ENCODE results near the gene KIF24. TPM values are rescaled to one million over a fixed set of nuclear protein-coding genes. Genes with fewer than 3 reads are reported as not detected.

KIF24 gene
- 1 to 10 TPM in 1 of 4 donors, under 1 TPM in 3; 0.42 to 1.5 (median 0.62) TPM for total RNA-seq

GRCh38 chr9:34328987-34329832 is at the start of gene KIF24, which contains the start of gene NUDT2:
Gene KIF24 (minus strand): TSS chr9:34329268. CDS start chr9:34311346, 17,922 bp downstream.
Gene NUDT2 (plus strand): TSS chr9:34329569. CDS start chr9:34339040, 9,471 bp downstream.
- intact Hi-C loops (cut with DNase I): loop anchor here (10.0 kb wide), 1 partner anchor 154 kb away; the partner anchor contains the start of gene UBAP1
- no peaks in the 10 kb centered on the region for H3K9me3 ChIP-seq
- TF ChIP-seq CTCF (IDR thresholded peaks at IDR 0.05) (no peak), EP300 (IDR thresholded peaks at IDR 0.05) (no peak), POLR2A (IDR thresholded peaks at IDR 0.05; ENCODE audit: low read depth) (peak; percentile 20), POLR2AphosphoS5 (IDR thresholded peaks at IDR 0.05) (peak; percentile 85 to 91)
- peak within 1 kb of the TSS; percentile 92 to 96 (median 94) for H3K27ac ChIP-seq (replicated peaks in 1 of 4)
- no peaks in the 10 kb centered on the region for H3K36me3 ChIP-seq
- H3K4me1 ChIP-seq: peaks cover 14 to 44% (median 38%) of the 10 kb centered on the region in 4 donors
- no peaks in the 10 kb centered on the region for H3K27me3 ChIP-seq
- peak within 1 kb of the TSS; percentile 70 to 81 (median 76) for H3K4me3 ChIP-seq
- WGBS: 0% methylated on average over 49 of the region's 64 CpGs
- peak; percentile 99 for DNase-seq (ENCODE audit: extremely low spot score)

GRCh38 chr9:34378376-34379060 is 49.5 kb upstream of the KIF24 start:
- Histone ChIP-seq H3K27ac (replicated peaks in 1 of 4) (peak overlapping the region in 3 of 4 donors; percentile 37 to 87 (median 80)), H3K9me3 (no peaks in the 10 kb centered on the region), H3K27me3 (no peaks in the 10 kb centered on the region), H3K4me3 (no peak overlapping the region), H3K4me1 (peaks cover 28 to 79% (median 64%) of the 10 kb centered on the region in 4 donors), H3K36me3 (no peaks in the 10 kb centered on the region)
- intact Hi-C loops (cut with DNase I): loop anchor here (5.0 kb wide), 1 partner anchor 121 kb away; no protein-coding TSS in a partner anchor
- TF ChIP-seq POLR2AphosphoS5 (IDR thresholded peaks at IDR 0.05) (no peak), EP300 (IDR thresholded peaks at IDR 0.05) (no peak), POLR2A (IDR thresholded peaks at IDR 0.05; ENCODE audit: low read depth) (no peak), CTCF (IDR thresholded peaks at IDR 0.05) (no peak)
- no peak for DNase-seq (ENCODE audit: extremely low spot score)
- 100% methylated on average over 3 of the region's 3 CpGs for WGBS

GRCh38 chr9:34377404-34377746 is 48.3 kb upstream of the KIF24 start:
- H3K4me1 ChIP-seq: peaks cover 28 to 81% (median 64%) of the 10 kb centered on the region in 4 donors
- peak overlapping the region; percentile 79 to 88 (median 84) for H3K27ac ChIP-seq (replicated peaks in 1 of 4)
- peaks cover 0 to 3% (median 2%) of the 10 kb centered on the region in 4 donors for H3K36me3 ChIP-seq
- peak overlapping the region; percentile 66 to 85 (median 80) for H3K4me3 ChIP-seq
- 24% methylated on average over 7 of the region's 21 CpGs for WGBS
- no peaks in the 10 kb centered on the region for H3K27me3 ChIP-seq
- no peaks in the 10 kb centered on the region for H3K9me3 ChIP-seq
- no peak for TF ChIP-seq POLR2A (IDR thresholded peaks at IDR 0.05; ENCODE audit: low read depth)
- TF ChIP-seq CTCF (IDR thresholded peaks at IDR 0.05): no peak
- no peak for TF ChIP-seq EP300 (IDR thresholded peaks at IDR 0.05)
- TF ChIP-seq POLR2AphosphoS5 (IDR thresholded peaks at IDR 0.05): no peak
- no peak for DNase-seq (ENCODE audit: extremely low spot score)
- intact Hi-C loops (cut with DNase I): loop anchor here (1.0 to 5.0 kb wide), 2 partner anchors 45 to 120 kb away; no protein-coding TSS in a partner anchor

- H3K4me3 ChIP-seq: peak within 1 kb of the TSS; percentile 66 to 85 (median 80)
- no peaks in the 10 kb centered on the region for H3K9me3 ChIP-seq
- DNase-seq (ENCODE audit: extremely low spot score): peak; percentile 98
- H3K4me1 ChIP-seq: peaks cover 28 to 79% (median 61%) of the 10 kb centered on the region in 4 donors
- peaks cover 0 to 5% (median 0%) of the 10 kb centered on the region in 4 donors for H3K27me3 ChIP-seq
- WGBS: under 1% methylated on average over 34 of the region's 54 CpGs
- intact Hi-C loops (cut with DNase I): loop anchor here (1.0 to 5.0 kb wide), 2 partner anchors 44 to 119 kb away; no protein-coding TSS in a partner anchor
- H3K36me3 ChIP-seq: peaks cover 0 to 9% (median 7%) of the 10 kb centered on the region in 4 donors
- peak in 1 of 3 experiments; percentile 10 for TF ChIP-seq CTCF (IDR thresholded peaks at IDR 0.05)
- peak; percentile 56 for TF ChIP-seq POLR2A (IDR thresholded peaks at IDR 0.05; ENCODE audit: low read depth)
- TF ChIP-seq EP300 (IDR thresholded peaks at IDR 0.05): no peak
- TF ChIP-seq POLR2AphosphoS5 (IDR thresholded peaks at IDR 0.05): peak; percentile 77 to 79
- H3K27ac ChIP-seq (replicated peaks in 1 of 4): peak within 1 kb of the TSS; percentile 79 to 88 (median 84)
Observed at GRCh38 chr9:34376596-34377403, 47.7 kb upstream of the KIF24 start, which contains the start of gene MYORG. Gene MYORG (minus strand): TSS chr9:34376898. CDS start chr9:34372943, 3,955 bp downstream.

All from esophagus muscularis mucosa (tissue), 4 donors.